Thyroid gland (tissue), 4 donors: ENCODE measurements around the gene TRAF7. TPM values are rescaled to one million over a fixed set of nuclear protein-coding genes. Genes with fewer than 3 reads are reported as not detected.
A peak's percentile ranks its signal among the peaks of the same experiment; 100 is the strongest.

Experiments used
- DNase-seq, 2 donors: peaks; one replicate each; pipeline ENCODE4 v3.0.0-alpha.2; 2019
- H3K27ac ChIP-seq, 3 donors: fragments of 200-600 bp; sonication (generic); 1 replicate in 2 of 3; 2 replicates in 1 of 3; pipeline ENCODE4 v1.5.1; 2016 to 2019; ENCODE audit warnings: mild to moderate bottlenecking in 1 of 3, moderate library complexity in 1 of 3
- H3K27me3 ChIP-seq: fragments of 200-600 bp; sonication (generic); one replicate; pipeline ENCODE4 v1.5.1; 2019
- H3K36me3 ChIP-seq, 2 donors: fragments of 200-600 bp; sonication (generic); one replicate each; pipeline ENCODE4 v1.5.1; 2016 to 2019
- H3K4me1 ChIP-seq, 2 donors: fragments of 200-600 bp; sonication (generic); one replicate each; pipeline ENCODE4 v1.5.1; 2017 to 2019
- H3K4me3 ChIP-seq, 3 donors: fragments of 200-600 bp; sonication (generic); replicated peaks in 1 of 3; 1 replicate in 2 of 3; 2 replicates in 1 of 3; pipeline ENCODE4 v1.5.1; 2016; ENCODE audit warnings: mild to moderate bottlenecking in 1 of 3
- H3K9me3 ChIP-seq: fragments of 200-600 bp; sonication (generic); one replicate; pipeline ENCODE4 v1.5.1; 2017
- POLR2A ChIP-seq, 2 donors: fragments of 450-650 bp; IDR thresholded peaks; one replicate each; pipeline ENCODE4 v1.6.1; 2017; ENCODE audit warnings: antibody characterized with exemption in 2 of 2, mild to moderate bottlenecking in 2 of 2, moderate library complexity in 1 of 2
- WGBS, 2 donors: methylation state at CpG; one replicate each; pipeline ENCODE4 v1.1.5; 2017; 5-methylcytosine and 5-hydroxymethylcytosine counted together
- intact Hi-C: fragments of 100-400 bp; cut with DNase I; formaldehyde crosslinking; loops from one replicate; pipeline ENCODE4 v1.15.1; 2023
- total RNA-seq, 4 donors: library from RNA; depleted of rRNA; stranded (reverse); fragments of >200 nt; gene quantifications; one replicate each; pipeline ENCODE4 v1.2.3, GENCODE V29; 2016
- TF ChIP-seq, protein P1 (sequence below), 6 experiments: fragments of 200-600 bp in 3 of 6; fragments of 450-650 bp in 3 of 6; sonication (generic) in 3 of 6; IDR thresholded peaks; one replicate each; pipeline ENCODE4 v1.5.1; 2016 to 2019; ENCODE audit warnings: antibody characterized with exemption in 6 of 6, mild to moderate bottlenecking in 2 of 6, inconsistent platforms in 1 of 6, moderate library complexity in 1 of 6

The TRAF7 gene
- total RNA-seq, 4 donors from 2014 or later, result 27.7 to 51.9 (median 41.5) TPM

DNA sequence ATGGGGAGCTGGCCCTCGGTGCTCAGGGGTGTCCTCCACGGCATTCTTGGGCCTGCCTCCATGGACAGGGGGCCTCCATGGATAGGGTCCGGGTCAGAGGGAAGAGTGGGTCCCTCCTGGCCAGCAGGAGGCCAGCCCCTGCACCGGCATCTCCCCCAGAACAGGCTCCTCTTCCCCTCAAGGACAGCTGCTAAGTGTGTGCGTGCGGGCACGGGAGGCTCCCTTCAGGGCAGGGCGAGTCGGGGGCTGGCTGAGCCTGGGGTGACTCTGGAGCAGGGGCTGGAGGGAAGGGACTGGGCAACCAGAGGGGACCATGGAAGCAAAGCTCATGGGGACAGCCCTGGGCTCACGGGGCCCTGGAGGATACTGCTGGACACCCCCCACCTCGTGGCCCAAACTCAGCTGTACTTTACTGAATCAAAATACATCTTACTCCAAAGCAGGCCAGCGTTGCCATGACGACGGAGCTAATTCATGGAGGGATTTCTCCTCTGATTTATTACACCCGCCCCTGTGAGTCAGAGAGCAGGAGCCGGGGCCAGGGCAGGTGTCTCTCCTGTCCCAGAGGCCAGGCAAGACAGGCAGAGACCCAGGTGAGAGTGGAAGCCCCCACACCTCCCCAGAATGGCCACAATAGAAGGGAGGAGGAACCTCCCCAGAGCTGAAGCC, 38.7 kb downstream of the TRAF7 start:
- Histone ChIP-seq H3K4me3 (no peak overlapping the region), H3K36me3 (no peaks in the 10 kb centered on the region), H3K27ac (no peak overlapping the region), H3K9me3 (no peaks in the 10 kb centered on the region), H3K4me1 (peaks cover 10 to 13% of the 10 kb centered on the region in 2 donors), H3K27me3 (no peaks in the 10 kb centered on the region)
- TF ChIP-seq, protein P1, sequence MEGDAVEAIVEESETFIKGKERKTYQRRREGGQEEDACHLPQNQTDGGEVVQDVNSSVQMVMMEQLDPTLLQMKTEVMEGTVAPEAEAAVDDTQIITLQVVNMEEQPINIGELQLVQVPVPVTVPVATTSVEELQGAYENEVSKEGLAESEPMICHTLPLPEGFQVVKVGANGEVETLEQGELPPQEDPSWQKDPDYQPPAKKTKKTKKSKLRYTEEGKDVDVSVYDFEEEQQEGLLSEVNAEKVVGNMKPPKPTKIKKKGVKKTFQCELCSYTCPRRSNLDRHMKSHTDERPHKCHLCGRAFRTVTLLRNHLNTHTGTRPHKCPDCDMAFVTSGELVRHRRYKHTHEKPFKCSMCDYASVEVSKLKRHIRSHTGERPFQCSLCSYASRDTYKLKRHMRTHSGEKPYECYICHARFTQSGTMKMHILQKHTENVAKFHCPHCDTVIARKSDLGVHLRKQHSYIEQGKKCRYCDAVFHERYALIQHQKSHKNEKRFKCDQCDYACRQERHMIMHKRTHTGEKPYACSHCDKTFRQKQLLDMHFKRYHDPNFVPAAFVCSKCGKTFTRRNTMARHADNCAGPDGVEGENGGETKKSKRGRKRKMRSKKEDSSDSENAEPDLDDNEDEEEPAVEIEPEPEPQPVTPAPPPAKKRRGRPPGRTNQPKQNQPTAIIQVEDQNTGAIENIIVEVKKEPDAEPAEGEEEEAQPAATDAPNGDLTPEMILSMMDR (IDR thresholded peaks at IDR 0.05), result no peak
- no peak for TF ChIP-seq POLR2A (IDR thresholded peaks at IDR 0.05)
- 68 to 73% methylated on average over 6 to 9 of the region's 16 CpGs for WGBS, 2 donors
- intact Hi-C loops, result loop anchor here (10.0 kb wide), 1 partner anchor 231 kb away; the partner anchor contains the start of gene CCNF
- no peak for DNase-seq

DNA sequence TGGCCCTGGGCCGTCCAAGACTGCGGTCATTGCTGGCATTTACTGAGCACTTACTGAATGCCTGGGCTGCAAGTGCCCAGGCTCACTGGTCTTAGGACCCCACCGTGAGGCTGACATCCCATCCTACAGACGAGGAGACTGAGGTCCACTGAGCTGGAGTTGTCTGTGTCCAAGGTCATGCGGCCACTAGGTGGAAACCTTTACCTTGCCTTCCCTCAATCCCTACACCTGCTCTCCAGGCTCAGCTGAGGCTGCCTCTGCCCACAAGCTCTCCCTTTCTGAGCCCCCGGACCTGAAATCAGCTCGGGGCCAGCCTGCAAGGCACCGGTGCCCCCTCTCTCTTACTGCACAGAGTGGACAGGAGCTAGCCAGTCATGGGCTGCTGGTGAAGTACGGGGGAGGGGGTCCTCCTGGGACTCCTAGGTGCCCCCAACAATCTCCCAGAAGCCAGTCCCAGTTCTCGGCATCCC, 39.3 kb downstream of the TRAF7 start:
- DNase-seq, result peak; percentile 66 to 69
- intact Hi-C loops, result loop anchor here (5.0 to 10.0 kb wide), 3 partner anchors 67 to 307 kb away; partner anchors contain the start of gene CCNF
- WGBS, 2 donors, result 6 to 20% methylated on average over 2 to 6 of the region's 10 CpGs
- Histone ChIP-seq H3K4me1 (peaks cover 10 to 13% of the 10 kb centered on the region in 2 donors), H3K36me3 (no peaks in the 10 kb centered on the region), H3K9me3 (no peaks in the 10 kb centered on the region), H3K4me3 (no peak overlapping the region), H3K27ac (no peak overlapping the region), H3K27me3 (no peaks in the 10 kb centered on the region)
- no peak for TF ChIP-seq POLR2A (IDR thresholded peaks at IDR 0.05)
- TF ChIP-seq, protein P1 (IDR thresholded peaks at IDR 0.05), result peak; percentile 34 to 80 (median 64)

DNA sequence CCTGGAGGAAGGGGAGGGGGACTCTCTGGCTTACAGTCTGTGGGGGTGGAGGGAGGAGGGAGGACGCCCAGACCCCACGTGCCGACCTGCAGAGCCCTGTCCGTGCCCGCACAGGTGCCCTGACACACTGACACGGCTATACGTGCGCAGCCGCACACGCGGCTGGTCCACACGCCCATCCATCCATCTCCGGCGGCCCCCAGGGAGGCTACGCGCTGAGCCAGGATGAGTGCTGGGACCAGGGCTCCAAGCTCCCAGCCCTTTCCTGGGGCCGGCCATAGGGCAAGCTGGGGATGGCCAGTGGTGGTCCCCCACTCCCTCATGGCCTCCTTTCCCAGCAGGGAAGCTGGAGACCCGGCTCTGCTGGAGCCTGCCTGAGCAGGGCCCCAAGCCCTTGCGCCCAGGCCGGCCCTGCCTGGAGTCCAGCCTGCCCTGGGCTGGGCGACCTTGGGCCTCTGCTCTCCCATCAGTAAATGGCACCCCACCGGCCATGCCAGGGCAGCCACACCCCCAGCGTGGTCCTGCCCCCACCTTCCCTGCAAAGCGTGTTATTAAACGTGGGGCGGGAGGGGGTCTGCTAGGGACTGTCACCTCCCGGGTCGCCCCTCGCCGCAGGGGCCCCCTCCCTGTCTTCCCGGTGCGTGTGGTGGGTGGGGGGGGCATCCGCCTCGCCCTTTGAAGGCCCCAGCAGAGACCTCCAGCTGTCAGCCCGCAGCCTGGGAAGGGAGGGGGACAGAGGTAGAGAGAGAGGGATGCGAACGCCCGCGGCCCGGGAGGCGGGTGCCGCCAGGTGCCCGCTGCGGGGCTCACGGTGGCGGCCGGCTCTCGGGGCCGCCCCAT, 40.0 kb downstream of the TRAF7 start:
- Histone ChIP-seq H3K27ac (no peak overlapping the region), H3K4me1 (peaks cover 10 to 13% of the 10 kb centered on the region in 2 donors), H3K4me3 (peak overlapping the region in 1 of 3 donors; percentile 37), H3K27me3 (no peaks in the 10 kb centered on the region), H3K9me3 (no peaks in the 10 kb centered on the region), H3K36me3 (no peaks in the 10 kb centered on the region)
- WGBS, 2 donors, result 0 to 7% methylated on average over 10 to 24 of the region's 49 CpGs
- TF ChIP-seq POLR2A (IDR thresholded peaks at IDR 0.05), result no peak
- TF ChIP-seq, protein P1 (IDR thresholded peaks at IDR 0.05), result no peak
- intact Hi-C loops, result loop anchor here (5.0 to 10.0 kb wide), 3 partner anchors 67 to 307 kb away; partner anchors contain the start of gene CCNF
- DNase-seq, result no peak

DNA sequence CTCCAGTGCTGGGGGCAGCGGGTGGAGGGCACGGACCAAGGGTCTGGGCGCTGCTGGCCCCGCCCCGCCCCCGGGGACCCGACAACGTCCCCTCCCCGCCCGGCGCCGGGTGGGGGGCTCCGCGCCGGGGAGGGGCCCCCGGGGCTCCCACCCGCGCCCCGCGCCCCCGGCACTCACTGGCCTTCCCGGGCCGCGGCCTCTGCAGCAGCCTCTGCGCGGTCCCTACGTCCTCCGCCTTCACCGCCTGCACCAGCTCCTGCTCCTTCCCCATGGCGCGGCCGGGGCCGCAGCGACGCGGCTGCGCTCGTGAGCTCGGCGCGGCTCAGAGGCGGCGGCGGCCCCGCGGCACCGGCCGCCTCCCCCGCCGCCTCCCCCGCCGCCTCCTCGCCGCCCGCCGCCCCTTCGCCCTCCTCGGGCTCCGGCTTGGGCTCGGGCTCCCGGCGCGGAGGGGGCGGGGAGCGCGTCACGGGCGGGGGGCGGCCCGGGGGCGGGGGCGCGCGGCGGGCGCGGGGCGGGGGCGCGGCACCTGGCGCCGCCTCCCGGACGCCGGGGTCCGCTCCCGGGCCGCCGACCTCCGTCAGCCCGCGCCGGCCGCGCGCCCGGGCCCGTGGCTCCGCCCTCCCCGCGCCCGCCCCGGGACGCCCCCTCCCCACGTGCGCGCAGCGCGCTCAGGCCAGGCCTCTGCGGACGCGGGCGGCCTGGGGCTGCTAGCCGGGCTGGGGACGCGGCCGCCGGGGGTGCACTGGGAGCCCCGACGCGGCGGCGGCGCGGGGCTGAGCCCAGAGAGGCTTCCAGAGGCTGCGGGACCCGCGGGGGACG, 40.8 kb downstream of the TRAF7 start, which contains the start of gene CASKIN1:
Gene CASKIN1 (minus strand): TSS at position 444 of the 819 bp plus-strand sequence. CDS start 173 bp downstream, at position 271.
- Histone ChIP-seq H3K4me3 (peak within 1 kb of the TSS in 1 of 3 donors; percentile 37), H3K9me3 (no peaks in the 10 kb centered on the region), H3K36me3 (no peaks in the 10 kb centered on the region), H3K27ac (no peak within 1 kb of the TSS), H3K27me3 (no peaks in the 10 kb centered on the region), H3K4me1 (peaks cover 10 to 13% of the 10 kb centered on the region in 2 donors)
- no peak for TF ChIP-seq POLR2A (IDR thresholded peaks at IDR 0.05)
- TF ChIP-seq, protein P1 (IDR thresholded peaks at IDR 0.05), result no peak
- WGBS, 2 donors, result 0% methylated on average over 2 of the region's 129 CpGs; no CpG with 5 or more reads in 1 of the 2 donors
- peak in 1 of 2 donors; percentile 23 for DNase-seq
- intact Hi-C loops, result loop anchor here (5.0 to 10.0 kb wide), 3 partner anchors 66 to 306 kb away; partner anchors contain the start of gene CCNF
